RCC 7860 (cell line): Measurements from ENCODE around the gene CNOT3.
"Not testable (repeated sequence)": the region's sequence is repeated elsewhere in the genome, so short reads cannot be mapped to it uniquely, and the experiment has no call there.

Experiments
- DNase-seq: peaks from one replicate; pipeline ENCODE4 v3.0.0-alpha.2; 2015; ENCODE audit warnings: low spot score
- FAIRE-seq: peaks from 2 replicates; lab custom pipeline; 2012; peaks lifted over from hg19 to GRCh38; lab: Jason Lieb, UNC

CNOT3 gene

DNA sequence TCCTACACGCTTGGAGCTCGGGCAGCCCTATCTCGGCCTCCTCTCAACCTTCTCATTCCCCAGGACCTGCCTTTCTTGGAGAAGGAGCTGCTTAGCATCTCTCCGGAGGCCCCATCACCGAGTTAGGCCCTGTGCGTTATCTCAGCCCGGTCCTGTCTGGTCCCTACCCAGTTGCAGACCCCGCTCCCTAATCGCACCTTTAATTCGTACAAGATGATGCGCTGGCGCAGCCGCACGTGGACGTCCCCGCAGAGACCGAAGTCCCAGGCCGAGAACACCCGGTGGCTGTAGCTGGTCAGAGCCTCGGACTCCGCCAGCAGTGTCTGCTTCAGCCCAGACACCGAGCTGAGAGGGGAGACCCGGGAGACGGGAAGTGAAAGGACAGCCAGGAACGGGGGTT is 27.7 kb downstream of the CNOT3 start:
- FAIRE-seq (no peak), DNase-seq (no peak)

DNA sequence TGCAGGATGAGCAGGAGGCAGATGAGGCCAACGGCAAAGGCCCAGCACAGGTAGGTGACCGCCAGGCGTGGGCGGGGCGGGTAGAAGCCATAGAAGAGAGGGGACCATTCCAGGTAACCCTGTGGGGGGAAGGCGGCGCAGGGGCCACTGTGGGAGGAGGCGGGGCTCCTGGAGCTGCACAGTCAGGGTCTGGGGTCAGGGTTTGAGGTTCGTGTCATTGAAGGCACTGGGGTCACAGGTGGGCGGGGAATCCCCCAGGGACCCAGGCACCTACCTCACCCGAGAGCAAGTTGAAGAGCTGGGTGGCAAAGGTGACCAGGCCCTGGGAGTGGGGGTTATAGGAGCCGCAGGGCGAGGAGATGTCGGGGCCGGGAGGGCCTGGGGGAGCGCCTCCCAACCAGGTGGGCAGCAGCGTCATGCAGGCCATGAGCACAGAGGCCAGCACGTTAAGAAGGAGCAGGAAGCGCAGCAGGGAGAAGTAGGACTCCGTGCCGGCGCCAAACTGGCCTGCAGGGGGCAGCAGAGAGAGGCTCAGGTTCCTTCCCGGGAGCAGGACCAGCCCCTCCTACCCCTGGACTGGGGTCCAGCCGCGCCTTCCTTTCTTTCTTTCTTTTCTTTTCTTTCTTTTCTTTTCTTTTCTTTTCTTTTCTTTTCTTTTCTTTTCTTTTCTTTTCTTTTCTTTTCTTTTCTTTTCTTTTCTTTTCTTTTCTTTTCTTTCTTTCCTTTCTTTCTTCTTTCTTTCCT is 30.8 kb downstream of the CNOT3 start:
- peak; percentile 56 for DNase-seq
- FAIRE-seq, result no peak

- DNase-seq (no peak), FAIRE-seq (no peak)
Observed at GRCh38 chr19:54169149-54169740, 31.7 kb downstream of the CNOT3 start.

- not testable (repeated sequence) for FAIRE-seq
Observed at GRCh38 chr19:54171736-54172431, 34.3 kb downstream of the CNOT3 start.

DNA sequence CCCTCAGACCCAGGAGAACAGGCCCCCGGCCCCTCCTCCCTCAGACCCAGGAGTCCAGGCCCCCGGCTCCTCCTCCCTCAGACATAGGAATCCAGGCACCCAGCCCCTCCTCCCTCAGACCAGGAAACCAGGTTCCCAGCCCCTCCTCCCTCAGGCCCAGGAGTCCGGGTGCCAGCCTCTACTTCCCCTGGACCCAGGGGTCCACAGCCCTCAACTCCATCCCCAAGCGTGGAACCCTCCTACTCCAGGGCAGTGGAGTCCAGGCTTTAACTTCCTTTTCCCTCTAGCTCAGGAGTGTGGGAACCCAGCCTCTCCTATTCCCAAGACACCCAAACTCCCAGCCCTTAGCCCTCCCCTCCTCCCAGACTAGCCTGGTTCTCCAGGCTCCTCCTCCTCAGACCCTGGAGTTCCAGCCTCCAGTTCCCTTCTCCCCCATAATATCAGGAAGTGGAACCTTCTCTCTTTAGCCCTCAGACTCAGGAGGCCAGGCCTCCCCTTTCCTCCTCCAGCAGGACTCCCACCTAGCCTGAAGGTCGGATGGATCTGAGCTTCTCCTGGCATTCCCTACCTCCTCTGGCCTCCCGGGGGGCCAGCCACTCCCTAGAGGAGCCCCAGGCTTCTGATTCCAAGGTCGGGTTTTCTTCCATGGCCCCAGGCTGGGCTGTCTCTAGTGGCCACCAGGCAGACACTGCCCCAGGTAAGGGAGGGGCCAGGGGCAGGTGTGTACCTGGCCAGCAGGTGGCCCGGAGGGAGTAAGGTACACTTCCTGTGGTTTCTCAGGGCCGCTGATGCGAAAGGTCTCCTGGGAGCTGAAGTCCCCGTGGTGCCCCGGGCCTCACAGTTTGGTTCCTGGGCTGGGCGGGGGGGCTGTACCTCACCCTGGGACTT is 35.2 kb downstream of the CNOT3 start, which contains the start of gene TMC4:
TSS of gene TMC4 (minus strand) at position 690 of the 888 bp plus-strand sequence. CDS start at position 647, 43 bp downstream.
- FAIRE-seq (no peak), DNase-seq (peak; percentile 4)

More at GRCh38 chr19:54171736-54172431, 34.3 kb downstream of the CNOT3 start:
- DNase-seq, result not testable (repeated sequence)

DNA sequence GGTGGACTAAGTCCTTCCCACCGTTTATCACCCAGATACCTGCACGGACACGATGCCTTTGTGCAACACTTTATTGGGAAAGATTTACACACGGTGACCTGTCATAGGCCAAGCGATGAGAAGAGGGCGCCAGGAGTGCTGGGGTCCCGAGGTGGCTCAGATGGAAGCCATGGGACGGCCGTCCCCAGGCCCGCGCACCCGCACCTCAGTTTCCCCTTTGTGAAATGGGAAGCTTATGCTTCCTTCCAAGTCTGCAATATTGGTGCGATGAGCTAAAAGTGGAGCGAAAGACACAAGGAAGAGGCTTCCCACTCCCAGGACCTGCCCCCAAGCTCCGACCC is 35.8 kb downstream of the CNOT3 start:
- DNase-seq (no peak), FAIRE-seq (no peak)

- no peak for DNase-seq
- FAIRE-seq, result no peak
Observed at GRCh38 chr19:54173951-54174834, 36.6 kb downstream of the CNOT3 start.

GRCh38 chr19:54178581-54179261 is 41.2 kb downstream of the CNOT3 start:
- FAIRE-seq (no peak), DNase-seq (no peak)

DNA sequence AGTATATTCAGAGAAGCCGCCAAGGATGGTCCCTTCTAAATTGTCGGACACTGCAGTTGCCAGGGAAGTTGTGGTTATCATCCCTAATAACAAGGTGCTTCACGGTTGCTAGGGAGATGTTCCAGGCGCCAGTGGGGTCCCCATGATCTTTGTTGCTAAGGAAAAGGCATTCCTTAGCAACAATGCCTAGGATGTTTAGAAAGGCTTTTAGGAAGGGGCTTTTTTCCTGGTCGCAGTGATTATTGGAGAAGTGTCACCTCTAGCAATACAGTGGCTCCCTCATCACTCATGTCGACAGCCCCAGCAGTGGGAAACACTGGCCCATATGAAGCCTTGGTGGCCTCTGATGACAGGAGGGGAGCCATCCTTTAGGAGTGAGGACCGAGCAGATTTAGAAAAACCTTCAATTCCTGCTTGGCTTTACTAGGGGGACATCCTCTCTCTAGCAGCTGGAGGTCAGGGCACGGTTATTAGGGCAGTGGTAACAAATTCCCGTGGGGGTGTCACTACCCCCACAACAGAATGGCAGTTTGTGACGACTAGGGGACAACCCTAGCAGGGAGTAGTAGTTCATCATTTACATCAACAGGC is 41.8 kb downstream of the CNOT3 start:
- DNase-seq (no peak), FAIRE-seq (no peak)

GRCh38 chr19:54179921-54180461 is 42.4 kb downstream of the CNOT3 start:
- DNase-seq (peak; percentile 22), FAIRE-seq (no peak)

DNA sequence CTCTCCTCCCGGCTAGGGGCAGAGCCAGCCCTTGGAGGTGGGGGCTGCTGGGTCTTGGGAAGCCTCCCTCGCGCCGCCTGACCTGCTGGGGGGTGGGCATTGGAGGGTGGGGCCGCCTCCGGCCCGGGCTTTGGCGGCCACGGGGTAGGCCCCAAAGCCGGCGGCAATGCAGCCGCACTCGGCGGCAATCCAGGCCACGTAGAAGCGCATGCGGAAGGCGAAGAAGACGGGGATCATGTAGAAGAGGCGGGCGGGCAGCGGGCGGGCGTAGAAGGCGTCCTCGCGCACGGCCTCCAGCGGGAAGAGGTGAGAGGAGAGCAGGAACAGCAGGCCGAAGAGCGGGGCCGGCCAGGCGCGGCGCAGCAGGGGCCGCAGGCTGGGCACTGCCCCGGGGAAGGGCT is 43.1 kb downstream of the CNOT3 start:
- FAIRE-seq (no peak), DNase-seq (no peak)

- DNase-seq, FAIRE-seq: not testable (repeated sequence)
Observed at GRCh38 chr19:54181894-54182293, 44.3 kb downstream of the CNOT3 start.

- FAIRE-seq, result no peak
- DNase-seq, result no peak
Observed at GRCh38 chr19:54183431-54183830, 45.9 kb downstream of the CNOT3 start.

DNA sequence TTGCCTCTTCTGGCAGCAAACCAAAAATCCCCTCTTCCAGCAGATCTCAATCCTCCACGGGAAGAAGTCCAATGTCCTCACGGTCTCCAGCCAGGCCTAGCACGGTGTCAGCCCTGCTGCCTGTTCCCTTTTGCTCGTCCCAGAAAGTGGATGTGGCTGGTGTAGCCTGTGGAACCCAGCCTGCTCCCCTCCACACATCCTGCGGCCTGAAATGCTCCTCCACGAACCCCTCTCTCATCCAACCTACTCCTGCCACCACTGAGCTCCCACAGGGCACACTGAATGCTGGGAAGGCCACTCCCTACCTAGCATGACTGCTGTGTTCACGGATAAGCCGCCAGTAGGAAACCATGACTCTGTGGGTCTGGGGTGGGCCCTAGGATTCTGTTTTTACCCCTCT is 48.8 kb downstream of the CNOT3 start:
- no peak for DNase-seq
- FAIRE-seq, result no peak

GRCh38 chr19:54186934-54187381 is 49.4 kb downstream of the CNOT3 start:
- FAIRE-seq (no peak), DNase-seq (no peak)

GRCh38 chr19:54188215-54188871 is 50.8 kb downstream of the CNOT3 start:
- no peak for FAIRE-seq
- peak; percentile 51 for DNase-seq

DNA sequence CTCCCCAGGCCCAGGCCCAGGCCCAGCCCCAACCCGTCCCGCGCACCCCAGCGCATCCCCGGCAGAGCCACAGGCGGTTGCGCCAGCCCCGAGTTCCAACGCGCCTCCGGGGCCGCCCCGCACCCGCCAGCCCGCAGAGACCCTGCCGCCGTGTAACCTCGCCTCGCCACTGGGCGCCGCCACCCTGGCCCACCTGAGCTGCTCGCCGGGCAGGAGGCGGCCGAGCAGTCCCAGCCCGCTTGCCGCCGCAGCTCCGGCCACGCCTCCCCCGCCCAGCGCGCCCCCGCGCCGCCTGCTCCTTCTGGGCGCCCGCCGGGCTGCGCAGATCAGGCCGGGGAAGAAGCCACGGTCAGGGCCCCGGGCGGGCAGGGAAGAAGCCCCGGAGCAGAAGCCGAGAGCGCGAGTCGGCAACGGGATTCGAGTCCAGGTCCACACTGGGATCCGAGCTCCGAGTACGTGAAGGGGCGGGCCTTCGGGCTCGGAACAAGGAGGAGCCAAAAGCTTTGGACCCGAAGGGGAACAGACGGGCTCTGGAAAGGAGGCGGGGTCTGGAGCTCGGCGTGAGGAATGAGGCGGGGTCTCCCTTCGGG is 51.7 kb downstream of the CNOT3 start, which contains the start of gene MBOAT7:
TSS of gene MBOAT7 (minus strand) at position 436 of the 590 bp plus-strand sequence. CDS start 1,072 bp downstream, outside the sequence.
- FAIRE-seq (no peak), DNase-seq (no peak)
